HepG2 (cell line): ENCODE results near the gene UNC5B. TPM values are rescaled to one million over a fixed set of nuclear protein-coding genes. Genes with fewer than 3 reads are reported as not detected.

Source experiments
- ATAC-seq: fragments of 200-7000 bp; cut with Tn5 transposase; 3 replicates; pipeline ENCODE4 v1.9.1; 2020; ENCODE audit warnings: mild to moderate bottlenecking, moderate library complexity
- BruUV-seq: library from RNA; stranded (reverse); fragments of 400-500 nt; replicated peaks from 2 replicates; lab custom pipeline; 2021; lab: Mats Ljungman, UMichigan
- CTCF ChIA-PET: fragments of 300-600 bp; formaldehyde crosslinking; extraction: SDS; loops from one replicate; lab custom pipeline; 2021; ENCODE audit warnings: low total read pairs, inconsistent platforms, low intra/inter-chr PET ratio; lab: Yijun Ruan, JAX
- POLR2A ChIA-PET: fragments of 350-600 bp; sonication (Branson Sonifier 250); formaldehyde crosslinking; loops from one replicate; lab custom pipeline; 2020; ENCODE audit warnings: antibody characterized with exemption, inconsistent platforms; lab: Yijun Ruan, JAX
- DNase-seq: peaks from one replicate; pipeline ENCODE4 v3.0.0-alpha.2; 2015; ENCODE audit warnings: low spot score
- FAIRE-seq: peaks from 3 replicates; lab custom pipeline; 2011; peaks lifted over from hg19 to GRCh38; lab: Jason Lieb, UNC
- H2AFZ ChIP-seq: one replicate; pipeline ENCODE4 v1.6.1; 2011; ENCODE audit warnings: low read length, inconsistent platforms
- H3K27ac ChIP-seq: fragments of 300-600 bp; 3 replicates; pipeline ENCODE4 v1.8.0; 2011; ENCODE audit warnings: mixed run types, mild to moderate bottlenecking, mixed read lengths, low read length, inconsistent platforms; ENCODE audit not compliant: insufficient read depth; ENCODE audit errors: extremely low read length
- H3K27me3 ChIP-seq, 2 experiments: fragments of 200-600 bp in 1 of 2; 2 replicates in 1 of 2; 3 replicates in 1 of 2; pipeline versions ENCODE4 v1.6.0 to v1.8.0; 2011; ENCODE audit warnings: low read length in 2 of 2, mild to moderate bottlenecking in 2 of 2, moderate library complexity in 2 of 2, inconsistent platforms in 1 of 2; ENCODE audit not compliant: insufficient read depth in 2 of 2, control insufficient read depth in 1 of 2
- H3K36me3 ChIP-seq, 2 experiments: fragments of 200-600 bp in 1 of 2; replicated peaks in 1 of 2; 2 replicates in 1 of 2; 3 replicates in 1 of 2; pipeline versions ENCODE4 v1.5.1 to v1.8.0; 2011; ENCODE audit warnings: low read length in 2 of 2, inconsistent platforms in 1 of 2; ENCODE audit not compliant: insufficient read depth in 2 of 2, control insufficient read depth in 1 of 2
- H3K4me1 ChIP-seq: 2 replicates; pipeline ENCODE4 v1.5.1; 2012; ENCODE audit warnings: low read length, inconsistent platforms; ENCODE audit not compliant: insufficient read depth
- H3K4me2 ChIP-seq: 2 replicates; pipeline ENCODE4 v1.6.0; 2011; ENCODE audit warnings: low read depth, low read length, inconsistent platforms
- H3K4me3 ChIP-seq, 3 experiments: fragments of 200-600 bp in 1 of 3; sonication (generic), shearing (Covaris generic) in 1 of 3; replicated peaks in 1 of 3; 2 replicates each; pipeline ENCODE4 v1.5.1; 2011 to 2016; ENCODE audit warnings: low read length in 3 of 3, inconsistent platforms in 2 of 3, low read depth in 2 of 3, mild to moderate bottlenecking in 2 of 3, control low read depth in 1 of 3, mixed read lengths in 1 of 3; ENCODE audit not compliant: insufficient read depth in 1 of 3
- H3K79me2 ChIP-seq: one replicate; pipeline ENCODE4 v1.6.1; 2011; ENCODE audit warnings: low read length, inconsistent platforms; ENCODE audit not compliant: insufficient read depth
- H3K9ac ChIP-seq: 2 replicates; pipeline ENCODE4 v1.6.0; 2011; ENCODE audit warnings: mild to moderate bottlenecking, low read depth, low read length, inconsistent platforms; ENCODE audit not compliant: insufficient read depth
- H3K9me3 ChIP-seq: 2 replicates; pipeline ENCODE4 v1.5.1; 2012; ENCODE audit warnings: mild to moderate bottlenecking, low read length
- H4K20me1 ChIP-seq: 2 replicates; pipeline ENCODE4 v1.6.0; 2011; ENCODE audit warnings: inconsistent platforms, mild to moderate bottlenecking, low read length, moderate library complexity; ENCODE audit not compliant: insufficient read depth
- ERF ChIP-seq: IDR thresholded peaks from 2 replicates; pipeline ENCODE4 v1.6.1; 2018; ENCODE audit warnings: missing biosample characterization, missing genetic modification reagents
- ESRRA ChIP-seq: sonication (generic); formaldehyde crosslinking; IDR thresholded peaks from 2 replicates; pipeline ENCODE4 v1.5.1; 2020; ENCODE audit warnings: mild to moderate bottlenecking, low read depth, missing genetic modification reagents
- FOXA3 ChIP-seq: IDR thresholded peaks from 2 replicates; pipeline ENCODE4 v1.6.1; 2016; ENCODE audit warnings: missing genetic modification reagents, missing compliant biosample characterization
- GABPB1 ChIP-seq: IDR thresholded peaks from 2 replicates; pipeline ENCODE4 v1.6.1; 2016; ENCODE audit warnings: mild to moderate bottlenecking, missing genetic modification reagents, moderate library complexity, missing compliant biosample characterization
- HOXA3 ChIP-seq: sonication (generic); formaldehyde crosslinking; IDR thresholded peaks from 2 replicates; pipeline ENCODE4 v1.5.0; 2020; ENCODE audit warnings: missing genetic modification reagents
- IRF9 ChIP-seq: sonication (generic); formaldehyde crosslinking; IDR thresholded peaks from 2 replicates; pipeline ENCODE4 v1.8.0; 2022; ENCODE audit warnings: missing genetic modification reagents, mild to moderate bottlenecking, borderline replicate concordance
- KDM5B ChIP-seq: sonication (generic); formaldehyde crosslinking; IDR thresholded peaks from 2 replicates; pipeline ENCODE4 v1.4.0; 2020; ENCODE audit warnings: missing genetic modification reagents, mild to moderate bottlenecking, borderline replicate concordance
- MIER2 ChIP-seq: IDR thresholded peaks from 2 replicates; pipeline ENCODE4 v1.6.1; 2016; ENCODE audit warnings: missing biosample characterization, missing genetic modification reagents
- MXI1 ChIP-seq: IDR thresholded peaks from 3 replicates; pipeline ENCODE4 v1.6.1; 2012; ENCODE audit warnings: low read depth, low read length, inconsistent platforms, borderline replicate concordance
- MYC ChIP-seq: sonication (generic); formaldehyde crosslinking; IDR thresholded peaks from 2 replicates; pipeline ENCODE4 v1.9.0; 2021; ENCODE audit warnings: missing genetic modification reagents, borderline replicate concordance
- PITX1 ChIP-seq: sonication (generic); formaldehyde crosslinking; IDR thresholded peaks from 2 replicates; pipeline ENCODE4 v1.5.1; 2020; ENCODE audit warnings: mild to moderate bottlenecking, missing genetic modification reagents
- PLSCR1 ChIP-seq: sonication (generic); formaldehyde crosslinking; IDR thresholded peaks from 2 replicates; pipeline ENCODE4 v1.5.0; 2020; ENCODE audit warnings: missing genetic modification reagents, mild to moderate bottlenecking, borderline replicate concordance
- RFX1 ChIP-seq: fragments of 450-650 bp; IDR thresholded peaks from 2 replicates; pipeline ENCODE4 v1.6.1; 2017
- SOX5 ChIP-seq: IDR thresholded peaks from 2 replicates; pipeline ENCODE4 v1.6.1; 2016; ENCODE audit warnings: borderline replicate concordance
- SP5 ChIP-seq: IDR thresholded peaks from 2 replicates; pipeline ENCODE4 v1.6.1; 2016; ENCODE audit warnings: low read depth, borderline replicate concordance
- TARDBP ChIP-seq: sonication (generic); formaldehyde crosslinking; IDR thresholded peaks from 2 replicates; pipeline ENCODE4 v1.8.0; 2022; ENCODE audit warnings: mild to moderate bottlenecking, missing genetic modification reagents
- YEATS4 ChIP-seq: sonication (generic); formaldehyde crosslinking; IDR thresholded peaks from 2 replicates; pipeline ENCODE4 v1.4.0; 2020; ENCODE audit warnings: missing genetic modification reagents, borderline replicate concordance
- ZBTB26 ChIP-seq: IDR thresholded peaks from 2 replicates; pipeline ENCODE4 v1.6.1; 2016; ENCODE audit warnings: missing compliant biosample characterization, missing genetic modification reagents, borderline replicate concordance
- ZNF335 ChIP-seq: sonication (generic); formaldehyde crosslinking; IDR thresholded peaks from 2 replicates; pipeline ENCODE4 v1.4.0; 2020; ENCODE audit warnings: missing genetic modification reagents
- ZNF747 ChIP-seq: sonication (generic); formaldehyde crosslinking; IDR thresholded peaks from 2 replicates; pipeline ENCODE4 v1.8.1; 2023; ENCODE audit warnings: missing genetic modification reagents, mild to moderate bottlenecking, borderline replicate concordance
- ZNF788 ChIP-seq: sonication (generic); formaldehyde crosslinking; IDR thresholded peaks from 2 replicates; pipeline ENCODE4 v1.5.0; 2020; ENCODE audit warnings: mild to moderate bottlenecking, missing genetic modification reagents, borderline replicate concordance
- WGBS: methylation state at CpG from one replicate; pipeline ENCODE4 v1.1.6; 2017; ENCODE audit warnings: low lambda C conversion rate; 5-methylcytosine and 5-hydroxymethylcytosine counted together
- in situ Hi-C: cut with HindIII; loops from 2 replicates; pipeline ENCODE4 v1.10.0; 2017; ENCODE audit warnings: low pct_unique_long_range_greater_than_20kb; ENCODE audit not compliant: extremely low pct_ligation_motif_present
- intact Hi-C: fragments of 100-400 bp; cut with micrococcal nuclease; formaldehyde crosslinking; loops from one replicate; pipeline ENCODE4 v1.10.0; 2022; ENCODE audit not compliant: unreplicated experiment
- polyA plus RNA-seq, 8 experiments: library from polyadenylated mRNA; depleted of rRNA in 3 of 8; stranded (reverse) in 7 of 8; unstranded in 1 of 8; fragments of >200 nt; fragmentation: Illumina TruSeq in 4 of 8; extraction: Trizol in 4 of 8; gene quantifications; 2 replicates each; pipeline versions ENCODE4 v1.2.1 to v1.2.3, GENCODE V29; 2011 to 2016; ENCODE audit warnings: low read depth in 4 of 8, missing spikeins in 1 of 8, mixed read lengths in 1 of 8; ENCODE audit not compliant: insufficient read depth in 1 of 8
- total RNA-seq, 5 experiments: library from RNA; depleted of rRNA; stranded (reverse); fragments of >200 nt; fragmentation: Illumina TruSeq; extraction: Trizol; gene quantifications; 2 replicates each; pipeline ENCODE4 v1.2.3, GENCODE V29; 2016; ENCODE audit warnings: low read depth in 1 of 5

UNC5B gene
- total and polyA plus RNA-seq, 2 of the 13 experiments (the other 11 are each of a cell fraction or from before 2014, with no cell fraction given): 0.07 TPM

DNA sequence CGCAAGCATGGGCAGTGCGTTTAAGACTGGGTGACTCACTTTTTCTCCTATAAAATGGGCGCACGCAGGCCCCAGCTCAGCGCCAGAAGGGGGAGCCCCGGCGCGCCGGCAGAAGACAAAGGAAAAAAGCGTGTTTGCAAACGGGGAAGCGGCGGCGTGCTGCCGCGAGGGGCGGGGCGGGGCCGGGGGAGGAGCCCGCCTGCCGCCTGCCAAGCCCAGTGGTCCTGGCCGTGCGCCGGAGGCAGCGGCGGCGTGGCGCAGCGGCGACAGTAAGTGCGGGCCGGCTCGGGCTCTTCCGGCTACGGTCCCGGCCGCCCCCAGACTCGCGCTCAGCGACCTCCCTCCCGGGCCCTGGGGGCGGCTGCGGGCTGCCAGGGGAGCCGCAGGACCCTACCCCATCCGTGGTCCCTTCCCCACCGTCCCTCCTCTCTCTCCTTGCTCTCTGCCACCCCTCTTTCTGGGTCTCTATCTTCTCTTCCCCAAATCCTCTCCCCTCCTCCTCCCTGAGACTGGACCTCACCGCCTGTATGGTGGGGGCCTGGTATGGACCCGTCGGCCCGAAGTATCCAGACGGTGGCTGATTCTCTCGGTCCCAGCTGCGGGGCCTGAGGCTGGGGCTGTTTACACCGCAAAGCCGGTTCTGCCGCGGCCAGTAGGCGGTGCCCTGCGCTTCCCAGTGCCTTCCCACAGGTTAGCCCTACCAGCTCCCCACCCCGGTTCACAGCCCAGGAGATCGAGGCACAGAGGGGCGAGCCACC lies 106.9 kb downstream of the UNC5B start, which contains the start of gene SLC29A3:
Gene SLC29A3, plus strand, starts transcription at position 218 of the 758 bp plus-strand sequence. Its CDS starts 51 bp downstream, at position 269.
- H4K20me1 ChIP-seq: no peaks in the 10 kb centered on the region
- 2% methylated on average over 11 of the region's 62 CpGs for WGBS
- ChIA-PET CTCF (interaction anchor here (0.7 to 2.1 kb wide), 6 partner anchors 21 to 250 kb away, joined by 3 to 9 read pairs (median 6); no protein-coding TSS in a partner anchor), POLR2A (interaction anchor here (0.5 to 6.3 kb wide), 17 partner anchors 17 to 532 kb away, joined by 3 to 210 read pairs (median 4); partner anchors contain the start of gene PSAP)
- peaks cover 1 to 16% of the 10 kb centered on the region in 2 experiments; a peak in 4 of 5 replicates for H3K36me3 ChIP-seq
- H3K9ac ChIP-seq: peak within 1 kb of the TSS; percentile 78
- H3K27ac ChIP-seq: peak within 1 kb of the TSS; percentile 67
- no peak within 1 kb of the TSS for H2AFZ ChIP-seq
- no TSS peak for BruUV-seq
- peaks cover 45% of the 10 kb centered on the region for H3K4me1 ChIP-seq
- intact Hi-C loops (loop anchor here (1.0 to 10.0 kb wide), 5 partner anchors 15 to 286 kb away; no protein-coding TSS in a partner anchor), in situ Hi-C loops (loop anchor here (5.0 to 10.0 kb wide), 3 partner anchors 58 to 296 kb away; no protein-coding TSS in a partner anchor)
- H3K27me3 ChIP-seq: peaks cover 0 to 12% of the 10 kb centered on the region in 2 experiments; a peak in 1 of 5 replicates
- peak within 1 kb of the TSS; percentile 82 for H3K4me2 ChIP-seq
- ATAC-seq: peak; percentile 95
- peaks cover 3% of the 10 kb centered on the region for H3K79me2 ChIP-seq
- peak; percentile 49 for FAIRE-seq
- DNase-seq: peak; percentile 71
- peak within 1 kb of the TSS; percentile 77 to 87 (median 82) for H3K4me3 ChIP-seq
- no peaks in the 10 kb centered on the region for H3K9me3 ChIP-seq
- TF ChIP-seq SOX5 (CRISPR knock-in tag) (0 out of 2 replicates have a peak, but pooled peaks have one; percentile 9), ZNF747 (peak; percentile 21; the same call in 1 of the 2 replicates), MXI1 (peak; percentile 47; the same call in 1 of the 3 replicates), ZNF788 (CRISPR knock-in tag) (peak; percentile 81; the same call in 1 of the 2 replicates), ZBTB26 (CRISPR knock-in tag) (no peak), SP5 (peak; percentile 57), FOXA3 (CRISPR knock-in tag) (peak; percentile 86), RFX1 (no peak), YEATS4 (CRISPR knock-in tag) (peak; percentile 78), ZNF335 (CRISPR knock-in tag) (0 out of 2 replicates have a peak, but pooled peaks have one; percentile 9), TARDBP (CRISPR knock-in tag) (peak; percentile 65; the same call in 1 of the 2 replicates), GABPB1 (CRISPR knock-in tag) (peak; percentile 68; the same call in 1 of the 2 replicates), ERF (CRISPR knock-in tag) (peak; percentile 23; the same call in 1 of the 2 replicates), IRF9 (peak; percentile 28; the same call in 1 of the 2 replicates), PITX1 (CRISPR knock-in tag) (peak; percentile 67), HOXA3 (CRISPR knock-in tag) (peak; percentile 35), MIER2 (CRISPR knock-in tag) (no peak), KDM5B (peak; percentile 48; the same call in 1 of the 2 replicates), MYC (CRISPR knock-in tag) (no peak), ESRRA (CRISPR knock-in tag) (no peak; the same call in 1 of the 2 replicates), PLSCR1 (CRISPR knock-in tag) (no peak)
